Stimulated activated naive CD4-positive, alpha-beta T cell treated with Interleukin-2 at 50 U/mL for 16 hours (primary cell): Measurements from ENCODE around the gene CDH23.

Source experiments
- DNase-seq: peaks from one replicate; lab custom pipeline; 2025; lab: John Stamatoyannopoulos, UW

CDH23 gene

GRCh38 chr10:71625445-71626175 is 228.9 kb downstream of the CDH23 start:
- DNase-seq, result no peak

- no peak for DNase-seq
Measured at GRCh38 chr10:71627230-71627939, 230.7 kb downstream of the CDH23 start.

- no peak for DNase-seq
Measured at GRCh38 chr10:71627956-71628355, 231.2 kb downstream of the CDH23 start.

GRCh38 chr10:71629131-71629530 is 232.4 kb downstream of the CDH23 start:
- no peak for DNase-seq

- no peak for DNase-seq
Measured at GRCh38 chr10:71630168-71630567, 233.4 kb downstream of the CDH23 start.

GRCh38 chr10:71631007-71631861 is 234.5 kb downstream of the CDH23 start:
- DNase-seq, result no peak

GRCh38 chr10:71632200-71632820 is 235.6 kb downstream of the CDH23 start:
- DNase-seq, result no peak

- DNase-seq, result no peak
Measured at GRCh38 chr10:71632896-71633600, 236.3 kb downstream of the CDH23 start.

GRCh38 chr10:71633920-71634319 is 237.2 kb downstream of the CDH23 start:
- no peak for DNase-seq

GRCh38 chr10:71634531-71635164 is 237.9 kb downstream of the CDH23 start:
- DNase-seq, result no peak

- DNase-seq, result no peak
Measured at GRCh38 chr10:71635251-71635866, 238.6 kb downstream of the CDH23 start.

GRCh38 chr10:71635867-71636266 is 239.1 kb downstream of the CDH23 start:
- DNase-seq, result no peak

GRCh38 chr10:71636588-71636987 is 239.9 kb downstream of the CDH23 start:
- no peak for DNase-seq

GRCh38 chr10:71637305-71637704 is 240.6 kb downstream of the CDH23 start:
- no peak for DNase-seq

GRCh38 chr10:71638064-71638821 is 241.5 kb downstream of the CDH23 start:
- DNase-seq, result no peak

- no peak for DNase-seq
Measured at GRCh38 chr10:71638822-71639719, 242.4 kb downstream of the CDH23 start.

- no peak for DNase-seq
Measured at GRCh38 chr10:71640607-71641006, 243.9 kb downstream of the CDH23 start.

- no peak for DNase-seq
Measured at GRCh38 chr10:71641449-71641848, 244.7 kb downstream of the CDH23 start.

GRCh38 chr10:71641986-71642385 is 245.3 kb downstream of the CDH23 start:
- no peak for DNase-seq
